HS-5 (cell line): ENCODE data around the gene LRP3.

Experiments used
- DNase-seq: peaks from one replicate; pipeline ENCODE4 v3.0.0-alpha.2; 2012; ENCODE audit warnings: low read depth

LRP3 gene

GRCh38 chr19:33254245-33254824 is 60.2 kb downstream of the LRP3 start:
- no peak for DNase-seq

GRCh38 chr19:33255781-33256180 is 61.7 kb downstream of the LRP3 start:
- no peak for DNase-seq

DNA sequence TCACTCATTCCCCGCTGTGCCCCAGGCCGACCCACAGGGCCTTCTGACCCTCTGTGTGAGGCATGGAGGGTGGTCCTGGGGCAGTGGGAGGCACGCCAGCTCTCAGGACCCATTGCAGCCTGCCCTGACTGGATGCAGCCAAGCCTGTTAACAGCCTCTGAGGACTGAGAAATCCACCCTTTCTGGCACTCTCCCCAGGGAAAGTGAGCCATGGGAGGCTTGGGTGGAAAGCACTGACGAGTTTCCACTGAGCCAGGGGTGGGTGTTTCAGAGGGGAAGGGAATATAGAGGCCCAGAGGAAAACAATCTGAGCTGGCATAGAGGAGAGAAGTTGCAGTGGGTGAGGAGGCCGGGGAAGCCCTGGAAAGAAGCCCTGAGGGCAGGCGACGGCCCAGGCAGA is 62.1 kb downstream of the LRP3 start:
- no peak for DNase-seq

GRCh38 chr19:33257828-33258227 is 63.7 kb downstream of the LRP3 start:
- DNase-seq, result no peak
